HG03342 (cell line): ENCODE measurements around the gene PIBF1.

Experiments
- ATAC-seq: cut with Tn5 transposase; IDR thresholded peaks from one replicate; pipeline ENCODE4 v1.9.1; 2021; ENCODE audit warnings: mild to moderate bottlenecking, moderate library complexity; ENCODE audit not compliant: unreplicated experiment

Gene PIBF1

DNA sequence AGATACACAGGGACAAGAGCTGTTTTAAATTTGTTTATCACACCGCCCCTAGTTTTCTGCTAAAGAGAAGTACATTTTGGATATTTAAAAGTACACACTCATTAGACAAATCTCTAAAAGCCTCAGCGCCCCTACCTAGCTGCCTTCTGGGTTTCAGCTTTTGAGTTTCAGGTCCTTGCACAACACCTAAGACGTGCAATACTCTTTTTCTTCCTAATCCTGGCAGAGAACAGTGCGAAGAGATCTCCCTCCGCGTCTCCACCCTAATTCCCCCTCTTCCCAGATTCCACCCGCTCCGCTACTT, 276.5 kb downstream of the PIBF1 start:
- ATAC-seq = peak; percentile 18

DNA sequence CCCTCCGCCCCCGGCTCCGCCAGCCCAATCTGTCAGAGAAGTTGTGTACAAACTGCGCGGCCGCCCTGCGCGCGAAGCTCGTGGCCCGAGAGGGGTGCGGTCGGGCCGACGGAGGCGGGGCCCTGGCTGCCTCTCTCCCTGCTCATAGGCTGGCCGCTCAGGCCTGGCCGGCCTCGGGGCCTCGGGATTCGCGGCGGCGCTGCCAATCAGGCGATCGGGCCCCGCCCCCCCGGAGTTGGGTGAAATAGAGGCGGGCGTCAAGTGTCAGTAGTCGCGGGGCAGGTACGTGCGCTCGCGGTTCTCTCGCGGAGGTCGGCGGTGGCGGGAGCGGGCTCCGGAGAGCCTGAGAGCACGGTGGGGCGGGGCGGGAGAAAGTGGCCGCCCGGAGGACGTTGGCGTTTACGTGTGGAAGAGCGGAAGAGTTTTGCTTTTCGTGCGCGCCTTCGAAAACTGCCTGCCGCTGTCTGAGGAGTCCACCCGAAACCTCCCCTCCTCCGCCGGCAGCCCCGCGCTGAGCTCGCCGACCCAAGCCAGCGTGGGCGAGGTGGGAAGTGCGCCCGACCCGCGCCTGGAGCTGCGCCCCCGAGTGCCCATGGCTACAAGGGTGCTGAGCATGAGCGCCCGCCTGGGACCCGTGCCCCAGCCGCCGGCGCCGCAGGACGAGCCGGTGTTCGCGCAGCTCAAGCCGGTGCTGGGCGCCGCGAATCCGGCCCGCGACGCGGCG, 277.0 kb downstream of the PIBF1 start, which contains the start of gene KLF5:
Gene KLF5 (plus strand): TSS at position 270 of the 724 bp plus-strand sequence. CDS start 323 bp downstream, at position 593.
- peak; percentile 98 for ATAC-seq

DNA sequence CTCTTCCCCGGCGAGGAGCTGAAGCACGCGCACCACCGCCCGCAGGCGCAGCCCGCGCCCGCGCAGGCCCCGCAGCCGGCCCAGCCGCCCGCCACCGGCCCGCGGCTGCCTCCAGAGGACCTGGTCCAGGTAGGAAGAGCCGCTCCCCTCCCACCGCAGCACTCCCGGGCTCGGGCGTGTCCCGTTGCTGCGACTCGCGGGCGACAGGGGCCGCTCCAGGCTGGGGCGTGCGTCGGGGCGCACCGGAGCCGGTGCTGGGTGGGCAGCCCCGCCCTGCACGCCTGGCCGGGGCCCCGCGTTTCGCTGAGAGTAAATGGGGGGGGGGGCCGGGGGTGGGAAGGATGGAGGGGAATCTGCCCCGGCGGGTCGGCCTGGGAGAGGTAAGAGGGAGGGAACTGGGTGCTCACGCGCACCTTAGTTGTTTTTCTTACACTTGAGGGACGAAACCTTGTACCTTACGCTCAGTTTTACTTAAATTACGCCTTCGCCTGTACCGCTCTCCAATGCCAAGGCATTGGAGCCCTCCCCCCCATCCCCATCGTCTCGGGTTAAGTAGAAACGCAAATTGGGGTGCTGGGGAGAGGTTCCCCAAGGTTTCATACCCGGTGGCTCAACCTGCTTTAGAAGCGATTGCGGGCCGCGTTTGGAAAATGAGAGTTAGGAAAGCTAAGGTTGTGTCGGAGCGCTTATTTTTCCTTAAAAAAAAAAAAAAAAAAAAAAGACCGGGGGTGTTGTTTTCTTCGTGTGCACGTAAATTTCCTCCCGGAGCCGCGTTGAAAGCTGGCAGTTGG, 277.7 kb downstream of the PIBF1 start:
- ATAC-seq = peak; percentile 27

DNA sequence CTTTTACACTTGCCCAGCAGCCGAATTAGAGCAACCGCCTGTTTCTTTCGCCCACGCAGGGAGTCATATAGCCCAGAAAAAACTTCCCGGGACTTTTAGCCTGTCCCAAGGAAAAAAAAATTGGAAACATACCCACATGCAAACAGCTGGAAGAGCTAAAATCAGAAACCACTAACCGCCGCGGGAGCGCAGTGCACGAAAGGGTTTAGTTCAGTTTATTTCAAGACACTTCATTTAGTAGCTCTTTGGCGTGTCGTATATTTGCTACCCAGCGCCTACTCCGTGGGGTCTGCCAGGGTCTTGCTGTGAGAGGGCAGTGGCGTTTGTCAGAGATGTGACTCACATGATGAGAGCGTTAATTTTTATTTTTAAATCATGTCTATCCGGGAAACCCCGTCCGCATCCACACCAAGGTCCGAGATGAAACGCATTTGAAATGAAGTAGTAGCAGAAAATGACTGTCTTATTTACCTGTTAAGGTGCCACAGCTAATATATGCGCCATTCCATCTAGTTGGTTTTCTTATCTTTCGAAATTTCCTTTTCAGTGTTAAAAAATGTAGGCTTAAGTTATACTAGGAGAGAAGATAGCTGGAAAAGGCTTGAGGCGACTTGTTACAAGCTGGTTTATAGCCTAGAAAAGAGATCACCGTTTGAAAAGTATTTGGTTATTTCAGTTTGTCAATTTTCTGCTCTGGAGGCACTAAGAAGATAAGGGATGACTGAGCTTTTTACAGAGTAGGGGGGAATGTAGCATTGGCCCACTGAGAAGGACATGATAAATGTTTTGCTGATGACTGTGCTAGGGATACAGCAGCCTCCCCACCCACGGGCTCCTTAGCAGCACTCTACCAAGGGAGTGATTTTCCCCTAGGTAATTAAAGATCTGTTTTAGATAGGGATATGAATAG, 278.6 kb downstream of the PIBF1 start:
- ATAC-seq = no peak

DNA sequence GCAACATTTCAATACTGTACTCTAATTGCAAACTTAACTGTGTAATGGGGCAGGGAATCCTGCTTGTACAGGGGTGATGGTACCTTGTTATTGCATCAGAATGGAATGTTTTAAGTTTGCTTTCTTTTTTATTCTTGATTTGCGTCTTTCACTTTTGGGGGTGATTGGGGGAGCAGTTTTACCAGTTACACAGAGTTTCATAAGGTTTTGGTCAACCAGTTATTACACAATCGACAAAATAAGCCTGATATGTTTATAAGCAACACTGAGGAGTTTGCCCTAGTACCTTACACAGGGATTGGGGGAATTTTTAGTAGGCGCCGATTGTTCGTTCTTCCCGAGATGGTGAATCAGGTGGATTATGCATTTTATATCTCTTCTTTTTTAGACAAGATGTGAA, 279.5 kb downstream of the PIBF1 start:
- ATAC-seq = no peak

DNA sequence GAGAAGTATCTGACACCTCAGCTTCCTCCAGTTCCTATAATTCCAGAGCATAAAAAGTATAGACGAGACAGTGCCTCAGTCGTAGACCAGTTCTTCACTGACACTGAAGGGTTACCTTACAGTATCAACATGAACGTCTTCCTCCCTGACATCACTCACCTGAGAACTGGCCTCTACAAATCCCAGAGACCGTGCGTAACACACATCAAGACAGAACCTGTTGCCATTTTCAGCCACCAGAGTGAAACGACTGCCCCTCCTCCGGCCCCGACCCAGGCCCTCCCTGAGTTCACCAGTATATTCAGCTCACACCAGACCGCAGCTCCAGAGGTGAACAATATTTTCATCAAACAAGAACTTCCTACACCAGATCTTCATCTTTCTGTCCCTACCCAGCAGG, 279.9 kb downstream of the PIBF1 start:
- ATAC-seq = no peak

DNA sequence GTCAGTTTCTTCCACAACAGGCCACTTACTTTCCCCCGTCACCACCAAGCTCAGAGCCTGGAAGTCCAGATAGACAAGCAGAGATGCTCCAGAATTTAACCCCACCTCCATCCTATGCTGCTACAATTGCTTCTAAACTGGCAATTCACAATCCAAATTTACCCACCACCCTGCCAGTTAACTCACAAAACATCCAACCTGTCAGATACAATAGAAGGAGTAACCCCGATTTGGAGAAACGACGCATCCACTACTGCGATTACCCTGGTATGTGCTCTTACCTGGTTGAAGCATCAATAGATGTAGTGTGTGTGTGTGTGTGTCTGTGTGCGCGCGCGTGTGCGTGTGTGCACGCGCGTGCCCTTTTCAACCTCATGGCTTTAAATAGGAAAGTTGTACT, 280.5 kb downstream of the PIBF1 start:
- ATAC-seq = no peak

DNA sequence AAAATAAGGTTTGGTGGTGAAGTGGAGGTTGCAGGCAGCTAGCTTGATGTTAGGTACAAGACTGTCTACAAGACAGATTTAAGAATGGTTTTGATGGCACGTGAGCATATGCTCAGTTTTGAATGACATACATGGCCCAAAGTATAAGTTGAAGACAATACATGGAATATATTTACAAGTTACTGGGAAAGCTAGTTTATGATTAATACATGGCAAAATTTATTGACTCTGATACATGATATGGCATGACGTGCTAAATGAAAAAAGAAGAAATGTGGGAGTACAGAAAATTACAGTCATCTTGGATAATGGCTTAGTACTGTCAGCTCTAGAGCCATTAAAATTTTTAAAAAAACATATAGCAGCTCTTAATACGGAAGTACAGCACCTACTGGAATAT, 281.2 kb downstream of the PIBF1 start:
- ATAC-seq = no peak

DNA sequence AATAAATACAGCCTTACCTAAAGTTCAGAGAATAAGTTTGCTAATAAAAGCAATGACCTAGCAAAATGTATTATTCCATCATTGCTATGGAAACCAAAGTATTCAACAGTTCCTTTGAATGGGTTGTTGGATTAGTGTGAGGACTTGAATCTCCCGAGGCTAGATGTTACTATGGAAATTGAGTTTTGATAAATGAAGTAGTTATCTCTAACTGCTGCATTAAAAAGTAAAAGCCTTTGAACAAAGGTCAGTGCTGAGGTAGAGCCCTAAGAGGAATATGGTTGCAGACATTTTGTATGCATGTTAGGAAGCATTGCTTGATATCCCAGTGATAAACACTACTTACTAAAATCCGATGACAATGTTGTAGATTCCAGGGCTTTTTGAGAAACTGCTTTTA, 283.1 kb downstream of the PIBF1 start:
- ATAC-seq = no peak

DNA sequence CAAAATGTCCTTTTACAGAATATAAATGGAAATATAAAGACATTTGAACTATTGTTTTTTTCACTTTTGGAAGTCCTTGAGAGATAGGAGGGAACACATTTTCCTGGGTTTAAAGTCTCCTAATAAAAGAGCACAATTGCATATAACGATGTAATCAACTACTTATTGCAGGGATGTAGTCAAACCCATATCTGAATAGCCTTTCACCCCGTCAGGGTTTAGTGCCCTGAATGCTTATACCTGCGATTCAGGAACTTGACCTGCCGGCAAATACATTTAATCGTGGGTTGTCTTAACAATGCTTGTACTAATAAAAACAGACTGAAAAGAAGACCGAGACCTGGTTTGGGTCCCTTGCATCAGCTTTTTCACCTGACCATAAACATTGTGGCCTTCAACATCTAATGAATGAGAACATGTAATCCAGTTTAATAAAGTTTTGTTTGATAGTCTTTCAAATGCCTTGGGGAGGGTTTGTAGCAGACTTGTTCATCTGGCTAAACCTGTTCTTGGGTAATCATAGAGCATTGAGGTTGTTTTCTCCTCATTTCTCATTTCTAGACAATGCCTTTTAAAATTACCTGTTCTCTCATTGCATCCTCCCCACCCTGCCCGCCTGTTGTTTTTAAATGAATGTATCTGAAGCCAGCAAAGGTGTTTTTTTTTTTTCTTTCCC, 283.9 kb downstream of the PIBF1 start:
- no peak for ATAC-seq
